NT2/D1 (cell line): ENCODE results near the gene TKT.

Experiments used
- SUZ12 ChIP-seq: IDR thresholded peaks from 2 replicates; pipeline ENCODE4 v1.6.1; 2011; ENCODE audit not compliant: insufficient read length, insufficient read depth; ENCODE audit errors: extremely low read depth
- YY1 ChIP-seq: IDR thresholded peaks from 2 replicates; pipeline ENCODE4 v1.6.1; 2011; ENCODE audit not compliant: insufficient read length, insufficient read depth
- ZNF274 ChIP-seq: IDR thresholded peaks from 2 replicates; pipeline ENCODE4 v1.6.1; 2011; ENCODE audit warnings: mild to moderate bottlenecking, low read depth, low read length

GRCh38 chr3:53222183-53222901 lies 33.5 kb downstream of the TKT start:
- TF ChIP-seq ZNF274 (no peak), YY1 (no peak), SUZ12 (no peak)
